ENCODE measurements around the gene HPD.
A peak's percentile ranks its signal among the peaks of the same experiment; 100 is the strongest.

The HPD gene

GRCh38 chr12:121810833-121811433, 47.7 kb downstream of the HPD start:
- no peak for DNase-seq (ENCODE audit: low read depth in 2 of 2)

GRCh38 chr12:121810234-121810817, 48.3 kb downstream of the HPD start:
- DNase-seq (ENCODE audit: low read depth in 2 of 2) = no peak

GRCh38 chr12:121809712-121810116, 48.9 kb downstream of the HPD start:
- no peak for DNase-seq (ENCODE audit: low read depth in 2 of 2)

- DNase-seq (ENCODE audit: low read depth in 2 of 2) = no peak
These were observed 50.0 kb downstream of the HPD start for GRCh38 chr12:121808623-121809022.

GRCh38 chr12:121807642-121808347, 50.9 kb downstream of the HPD start:
- DNase-seq (ENCODE audit: low read depth in 2 of 2) = no peak

GRCh38 chr12:121806546-121807423, 51.9 kb downstream of the HPD start:
- DNase-seq (ENCODE audit: low read depth in 2 of 2) = no peak

GRCh38 chr12:121806009-121806545, 52.6 kb downstream of the HPD start:
- no peak for DNase-seq (ENCODE audit: low read depth in 2 of 2)

GRCh38 chr12:121805171-121806008, 53.3 kb downstream of the HPD start:
- no peak for DNase-seq (ENCODE audit: low read depth in 2 of 2)

GRCh38 chr12:121804417-121805111, 54.1 kb downstream of the HPD start:
- no peak for DNase-seq (ENCODE audit: low read depth in 2 of 2)

GRCh38 chr12:121803861-121804416, 54.7 kb downstream of the HPD start, which contains the start of gene SETD1B:
SETD1B (plus strand) TSS chr12:121804009; CDS start chr12:121804738, 729 bp downstream.
- DNase-seq (ENCODE audit: low read depth in 2 of 2) = no peak

GRCh38 chr12:121802843-121803698, 55.6 kb downstream of the HPD start:
- DNase-seq (ENCODE audit: low read depth in 2 of 2) = peak; percentile 78 to 80

GRCh38 chr12:121802485-121802842, 56.2 kb downstream of the HPD start:
- no peak for DNase-seq (ENCODE audit: low read depth in 2 of 2)

GRCh38 chr12:121801595-121802484, 56.8 kb downstream of the HPD start:
- no peak for DNase-seq (ENCODE audit: low read depth in 2 of 2)

GRCh38 chr12:121800694-121801594, 57.7 kb downstream of the HPD start:
- DNase-seq (ENCODE audit: low read depth in 2 of 2) = peak in 1 of 2 donors; percentile 70

GRCh38 chr12:121799842-121800693, 58.6 kb downstream of the HPD start:
- DNase-seq (ENCODE audit: low read depth in 2 of 2) = peak in 1 of 2 donors; percentile 79

All from stimulated activated CD8-positive, alpha-beta memory T cell treated with anti-CD3 and anti-CD28 coated beads, Interleukin-7, amount 100 ng/mL, for 4 hours (primary cell).